Right lobe of liver (tissue), 6 donors: ENCODE measurements around the gene COL4A1. TPM values are rescaled to one million over a fixed set of nuclear protein-coding genes. Genes with fewer than 3 reads are reported as not detected.

Experiments used
- ATAC-seq, 4 donors: fragments of 200-7000 bp; cut with Tn5 transposase; one replicate each; pipeline ENCODE4 v1.9.1; 2020; ENCODE audit warnings: mild to moderate bottlenecking in 4 of 4, moderate library complexity in 4 of 4
- DNase-seq, 3 donors: peaks; one replicate each; pipeline ENCODE4 v3.0.0-alpha.2; 2020
- H3K27ac ChIP-seq, 3 donors: fragments of 200-600 bp; one replicate each; pipeline ENCODE4 v1.8.0; 2022
- H3K27me3 ChIP-seq, 2 donors: fragments of 200-600 bp; one replicate each; pipeline ENCODE4 v1.8.0; 2022
- H3K36me3 ChIP-seq, 4 donors: fragments of 200-600 bp; sonication (generic) in 1 of 4; one replicate each; pipeline versions ENCODE4 v1.5.1 to v1.8.0; 2017 to 2022; ENCODE audit warnings: control low read depth in 1 of 4
- H3K4me1 ChIP-seq, 4 donors: fragments of 200-600 bp; sonication (generic) in 1 of 4; one replicate each; pipeline versions ENCODE4 v1.5.1 to v1.8.0; 2017 to 2022; ENCODE audit warnings: control low read depth in 1 of 4
- H3K4me3 ChIP-seq, 3 donors: fragments of 200-600 bp; one replicate each; pipeline ENCODE4 v1.8.0; 2022
- H3K9me3 ChIP-seq, 4 donors: fragments of 200-600 bp; sonication (generic) in 1 of 4; one replicate each; pipeline versions ENCODE4 v1.5.1 to v1.8.0; 2017 to 2022; ENCODE audit warnings: control low read depth in 1 of 4
- CTCF ChIP-seq, 4 donors: fragments of 200-600 bp in 3 of 4; fragments of 450-650 bp in 1 of 4; IDR thresholded peaks; one replicate each; pipeline versions ENCODE4 v1.5.1 to v1.8.0; 2016 to 2022; ENCODE audit warnings: antibody characterized with exemption in 4 of 4, mild to moderate bottlenecking in 2 of 4
- POLR2A ChIP-seq: fragments of 450-650 bp; IDR thresholded peaks from one replicate; pipeline ENCODE4 v1.6.1; 2017; ENCODE audit warnings: antibody characterized with exemption, mild to moderate bottlenecking
- WGBS: methylation state at CpG from one replicate; pipeline ENCODE4 v1.1.6; 2018; ENCODE audit warnings: low coverage, low lambda C conversion rate; ENCODE audit not compliant: insufficient coverage; ENCODE audit errors: missing lambda C conversion rate; 5-methylcytosine and 5-hydroxymethylcytosine counted together
- intact Hi-C, 2 donors: fragments of 100-400 bp; cut with DNase I; formaldehyde crosslinking; loops; one replicate each; pipeline versions ENCODE4 v1.11.2 to v1.14.1; 2022
- total RNA-seq, 6 experiments: library from RNA; depleted of rRNA in 2 of 6; stranded (reverse); fragments of >200 nt in 2 of 6; fragmentation: NEBNext Ultra II Directional in 3 of 6; extraction: Animal tissue kit (Norgen Biotek cat#: 25700) in 3 of 6; gene quantifications; one replicate each; pipeline versions ENCODE4 v1.1.0 to v1.2.4, GENCODE V29; 2016 to 2023
- donor health status: DM: no; HTN: yes; CAD: no.
- donor health status: DM: no; HTN: no; CAD: no.
- donor health status: DM: no; HTN: no; CAD: no.
- donor health status: DM: no; HTN: yes; CAD: no.
- donor health status: DM: no; HTN: yes; CAD: no.

The COL4A1 gene
- total RNA-seq, 6 experiments from 2014 or later, result 8.0 to 89.8 (median 41.1) TPM

DNA sequence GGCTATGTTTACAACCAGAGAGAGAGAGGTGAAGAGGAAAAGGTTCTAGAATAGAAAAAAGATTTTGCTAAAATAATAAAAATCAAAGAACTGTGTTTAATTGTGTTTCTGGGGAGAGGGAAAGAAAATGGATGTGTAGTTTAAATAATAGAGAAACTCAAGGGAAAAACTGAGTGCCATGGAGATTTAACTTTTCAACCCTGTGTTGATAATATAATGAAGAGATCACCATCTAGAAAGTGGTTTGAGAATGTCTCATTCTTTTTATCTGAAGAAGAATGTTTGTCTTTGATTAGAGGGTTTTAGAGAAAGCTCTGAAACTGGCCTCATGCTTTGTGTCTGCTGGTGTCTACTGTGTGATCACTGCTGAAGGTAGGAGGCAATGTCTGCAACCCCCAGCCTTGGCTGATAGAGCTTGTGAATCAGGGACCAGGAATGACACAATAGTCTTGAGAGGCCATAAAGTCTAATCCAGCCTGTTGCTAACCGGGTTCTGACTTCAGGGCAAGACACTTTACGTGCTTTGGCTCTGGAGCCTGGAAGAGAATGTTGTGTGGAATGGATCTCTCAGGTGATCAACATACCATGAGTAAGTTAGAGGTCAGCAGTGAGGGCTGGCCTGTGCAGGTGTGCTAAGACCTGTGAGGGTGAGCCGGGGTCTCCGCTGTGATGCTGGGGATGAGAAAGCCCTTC, 5.5 kb upstream of the COL4A1 start:
- Histone ChIP-seq H3K27me3 (no peaks in the 10 kb centered on the region), H3K9me3 (no peaks in the 10 kb centered on the region), H3K4me3 (no peak overlapping the region), H3K36me3 (no peaks in the 10 kb centered on the region), H3K4me1 (peaks cover 0 to 14% (median 5%) of the 10 kb centered on the region in 4 donors), H3K27ac (peak overlapping the region in 1 of 3 donors; percentile 49)
- DNase-seq (no peak), ATAC-seq (no peak)
- no peak for TF ChIP-seq POLR2A
- no peak for TF ChIP-seq CTCF (IDR thresholded peaks at IDR 0.05)
- WGBS, result 90% methylated on average over 2 of the region's 4 CpGs
- intact Hi-C loops, result no loop called here

- peak overlapping the region; percentile 21 to 54 (median 49) for H3K27ac ChIP-seq
- no peaks in the 10 kb centered on the region for H3K9me3 ChIP-seq
- no peak for DNase-seq
- H3K27me3 ChIP-seq, result no peaks in the 10 kb centered on the region
- peaks cover 0 to 22% (median 5%) of the 10 kb centered on the region in 4 donors for H3K4me1 ChIP-seq
- H3K36me3 ChIP-seq, result no peaks in the 10 kb centered on the region
- intact Hi-C loops, result no loop called here
- TF ChIP-seq CTCF (IDR thresholded peaks at IDR 0.05) (no peak), POLR2A (no peak)
- 29% methylated on average over 15 of the region's 30 CpGs for whole genome bisulfite sequencing
- no peak overlapping the region for H3K4me3 ChIP-seq
- peak in 2 of 4 donors; percentile 4 to 12 for ATAC-seq
Observed at GRCh38 chr13:110311443-110312338, 4.7 kb upstream of the COL4A1 start.

- Histone ChIP-seq H3K27me3 (peaks cover 0 to 8% of the 10 kb centered on the region in 2 donors), H3K4me3 (no peak overlapping the region), H3K4me1 (peaks cover 0 to 23% (median 5%) of the 10 kb centered on the region in 4 donors), H3K9me3 (no peaks in the 10 kb centered on the region), H3K27ac (peak overlapping the region in 2 of 3 donors; percentile 21 to 54), H3K36me3 (no peaks in the 10 kb centered on the region)
- ATAC-seq (no peak), DNase-seq (no peak)
- intact Hi-C loops, result no loop called here
- WGBS, result 55% methylated on average over 6 of the region's 14 CpGs
- TF ChIP-seq CTCF (IDR thresholded peaks at IDR 0.05), result no peak
- no peak for TF ChIP-seq POLR2A
Observed at GRCh38 chr13:110310541-110311442, 3.8 kb upstream of the COL4A1 start.
